ENCODE data around the gene FGF2. TPM values are rescaled to one million over a fixed set of nuclear protein-coding genes. Genes with fewer than 3 reads are reported as not detected.

FGF2 gene
- total RNA-seq, 1 experiment from 2014 or later: 99.0 TPM

DNA sequence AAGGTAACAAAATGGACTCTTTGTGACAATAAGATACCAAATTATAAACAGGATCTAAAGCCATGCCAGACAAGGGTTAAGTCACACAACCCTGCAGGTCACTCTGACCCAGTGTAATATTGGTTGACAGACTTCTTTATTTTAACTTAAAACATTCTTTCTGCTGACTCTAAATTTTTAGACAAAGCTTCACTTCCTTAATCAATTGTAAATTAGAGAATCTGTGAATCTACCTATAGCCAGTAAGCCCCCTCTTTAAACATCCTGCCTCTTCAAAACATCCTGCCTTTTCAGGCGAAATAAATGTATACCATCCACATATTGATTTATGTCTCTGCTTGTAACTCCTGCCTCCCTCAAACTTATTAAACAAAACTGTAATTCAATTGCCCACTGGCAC lies 81.6 kb downstream of the FGF2 start:
- DNase-seq: no peak
- Histone ChIP-seq H3K23ac (ENCODE audit: insufficient read length, low read depth, low read length) (no peak overlapping the region), H4K8ac (replicated peaks; ENCODE audit: insufficient read length, low read depth, low read length) (no peak overlapping the region), H2BK20ac (ENCODE audit: low read depth, low read length, poor library complexity, severe bottlenecking) (no peak overlapping the region), H2BK120ac (ENCODE audit: low read depth, low read length, poor library complexity, severe bottlenecking) (no peak overlapping the region), H3K18ac (ENCODE audit: insufficient read length, low read depth, low read length) (no peak overlapping the region), H3K23me2 (ENCODE audit: insufficient read length, low read depth, low read length, poor library complexity, severe bottlenecking) (no peaks in the 10 kb centered on the region), H4K5ac (ENCODE audit: insufficient read length, low read depth, low read length) (no peak overlapping the region), H2BK5ac (ENCODE audit: insufficient read length, low read length) (no peak overlapping the region), H3K27me3 (ENCODE audit: insufficient read depth, low read length) (no peaks in the 10 kb centered on the region), H2AFZ (ENCODE audit: low read length) (no peak overlapping the region), H2AK5ac (ENCODE audit: insufficient read length, low read length) (no peak overlapping the region), H3K4me2 (ENCODE audit: insufficient read depth, insufficient read length, low read length) (no peak overlapping the region), H3K79me2 (ENCODE audit: insufficient read depth, low read length) (no peaks in the 10 kb centered on the region), H3K9me3 (ENCODE audit: control insufficient read depth, low read depth, low read length) (no peaks in the 10 kb centered on the region), H3K4ac (ENCODE audit: low read depth, low read length) (no peak overlapping the region), H3K4me1 (ENCODE audit: insufficient read depth, low read length) (no peaks in the 10 kb centered on the region; the same call in 1 of the 2 replicates), H3T11ph (ENCODE audit: low read length) (no peak overlapping the region), H3K9ac (ENCODE audit: extremely low read depth, insufficient read length, low read length) (no peak overlapping the region), H4K91ac (ENCODE audit: insufficient read length, low read depth, low read length) (no peak overlapping the region), H3K56ac (ENCODE audit: insufficient read length, low read depth, low read length) (no peak overlapping the region), H4K20me1 (ENCODE audit: control insufficient read depth, insufficient read depth, insufficient read length) (no peaks in the 10 kb centered on the region), H2BK12ac (ENCODE audit: insufficient read length, low read depth, low read length) (no peak overlapping the region), H3K14ac (ENCODE audit: insufficient read depth, low read length) (no peak overlapping the region), H3K79me1 (ENCODE audit: insufficient read depth, low read depth, low read length, poor library complexity, severe bottlenecking) (no peaks in the 10 kb centered on the region), H3K27ac (ENCODE audit: insufficient read length, low read depth, low read length) (no peak overlapping the region), H2BK15ac (ENCODE audit: low read depth, low read length) (no peak overlapping the region)
- Mint-ChIP-seq H3K4me1 (peaks cover 16 to 27% of the 10 kb centered on the region in 2 experiments), H3K36me3 (ENCODE audit: insufficient read depth in 1 of 3, low read depth in 3 of 3) (peaks cover 7 to 11% (median 8%) of the 10 kb centered on the region in 3 experiments; a peak in 6 of 7 replicates), H3K4me3 (no peak overlapping the region), H3K27me3 (ENCODE audit: low read depth) (no peaks in the 10 kb centered on the region), H3K9me3 (no peaks in the 10 kb centered on the region; a peak in 1 of 5 replicates), H3K27ac (peak overlapping the region in 1 of 3 experiments; percentile 12; a peak in 2 of 7 replicates)
- no peak for TF ChIP-seq CTCF (conservative IDR thresholded peaks at IDR 0.05)
- WGBS (ENCODE audit: extremely low coverage, insufficient read length, low lambda C conversion rate): no CpG with 5 or more reads among the region's 1 CpG

Measured in H9 (cell line).